Right atrium auricular region (tissue), 2 donors: Measurements from ENCODE around the gene SCAPER. TPM values are rescaled to one million over a fixed set of nuclear protein-coding genes. Genes with fewer than 3 reads are reported as not detected.

Experiments
- DNase-seq: peaks from one replicate; pipeline ENCODE4 v3.0.0-alpha.2; 2019; ENCODE audit warnings: low spot score
- H3K27ac ChIP-seq, 2 donors: fragments of 200-600 bp; sonication (generic); 1 replicate in 1 of 2; 2 replicates in 1 of 2; pipeline ENCODE4 v1.5.1; 2016 to 2019
- H3K27me3 ChIP-seq, 2 donors: fragments of 200-600 bp; sonication (generic); one replicate each; pipeline versions ENCODE4 v1.5.1 to v1.6.0; 2017 to 2019
- H3K36me3 ChIP-seq: fragments of 200-600 bp; sonication (generic); one replicate; pipeline ENCODE4 v1.5.1; 2016
- H3K4me1 ChIP-seq, 2 donors: fragments of 200-600 bp; sonication (generic); one replicate each; pipeline versions ENCODE4 v1.5.1 to v1.6.0; 2017 to 2019
- H3K4me3 ChIP-seq, 2 donors: fragments of 200-600 bp; sonication (generic); 1 replicate in 1 of 2; 2 replicates in 1 of 2; pipeline ENCODE4 v1.5.1; 2017 to 2019; ENCODE audit warnings: mild to moderate bottlenecking in 1 of 2, moderate library complexity in 1 of 2
- H3K9me3 ChIP-seq, 2 donors: fragments of 200-600 bp; sonication (generic); one replicate each; pipeline ENCODE4 v1.5.1; 2019
- total RNA-seq, 2 donors: library from RNA; depleted of rRNA; stranded (reverse); fragments of >200 nt; gene quantifications; one replicate each; pipeline ENCODE4 v1.1.0, GENCODE V29; 2016
- TF ChIP-seq, protein P1 (sequence below), 2 donors: fragments of 200-600 bp; sonication (generic); IDR thresholded peaks; one replicate each; pipeline ENCODE4 v1.5.1; 2019; ENCODE audit warnings: antibody characterized with exemption in 2 of 2

Gene SCAPER, protein sequence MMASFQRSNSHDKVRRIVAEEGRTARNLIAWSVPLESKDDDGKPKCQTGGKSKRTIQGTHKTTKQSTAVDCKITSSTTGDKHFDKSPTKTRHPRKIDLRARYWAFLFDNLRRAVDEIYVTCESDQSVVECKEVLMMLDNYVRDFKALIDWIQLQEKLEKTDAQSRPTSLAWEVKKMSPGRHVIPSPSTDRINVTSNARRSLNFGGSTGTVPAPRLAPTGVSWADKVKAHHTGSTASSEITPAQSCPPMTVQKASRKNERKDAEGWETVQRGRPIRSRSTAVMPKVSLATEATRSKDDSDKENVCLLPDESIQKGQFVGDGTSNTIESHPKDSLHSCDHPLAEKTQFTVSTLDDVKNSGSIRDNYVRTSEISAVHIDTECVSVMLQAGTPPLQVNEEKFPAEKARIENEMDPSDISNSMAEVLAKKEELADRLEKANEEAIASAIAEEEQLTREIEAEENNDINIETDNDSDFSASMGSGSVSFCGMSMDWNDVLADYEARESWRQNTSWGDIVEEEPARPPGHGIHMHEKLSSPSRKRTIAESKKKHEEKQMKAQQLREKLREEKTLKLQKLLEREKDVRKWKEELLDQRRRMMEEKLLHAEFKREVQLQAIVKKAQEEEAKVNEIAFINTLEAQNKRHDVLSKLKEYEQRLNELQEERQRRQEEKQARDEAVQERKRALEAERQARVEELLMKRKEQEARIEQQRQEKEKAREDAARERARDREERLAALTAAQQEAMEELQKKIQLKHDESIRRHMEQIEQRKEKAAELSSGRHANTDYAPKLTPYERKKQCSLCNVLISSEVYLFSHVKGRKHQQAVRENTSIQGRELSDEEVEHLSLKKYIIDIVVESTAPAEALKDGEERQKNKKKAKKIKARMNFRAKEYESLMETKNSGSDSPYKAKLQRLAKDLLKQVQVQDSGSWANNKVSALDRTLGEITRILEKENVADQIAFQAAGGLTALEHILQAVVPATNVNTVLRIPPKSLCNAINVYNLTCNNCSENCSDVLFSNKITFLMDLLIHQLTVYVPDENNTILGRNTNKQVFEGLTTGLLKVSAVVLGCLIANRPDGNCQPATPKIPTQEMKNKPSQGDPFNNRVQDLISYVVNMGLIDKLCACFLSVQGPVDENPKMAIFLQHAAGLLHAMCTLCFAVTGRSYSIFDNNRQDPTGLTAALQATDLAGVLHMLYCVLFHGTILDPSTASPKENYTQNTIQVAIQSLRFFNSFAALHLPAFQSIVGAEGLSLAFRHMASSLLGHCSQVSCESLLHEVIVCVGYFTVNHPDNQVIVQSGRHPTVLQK (N-terminal part only)
- total RNA-seq = 10 to 100 TPM; 20.5 to 52.3 TPM

DNA sequence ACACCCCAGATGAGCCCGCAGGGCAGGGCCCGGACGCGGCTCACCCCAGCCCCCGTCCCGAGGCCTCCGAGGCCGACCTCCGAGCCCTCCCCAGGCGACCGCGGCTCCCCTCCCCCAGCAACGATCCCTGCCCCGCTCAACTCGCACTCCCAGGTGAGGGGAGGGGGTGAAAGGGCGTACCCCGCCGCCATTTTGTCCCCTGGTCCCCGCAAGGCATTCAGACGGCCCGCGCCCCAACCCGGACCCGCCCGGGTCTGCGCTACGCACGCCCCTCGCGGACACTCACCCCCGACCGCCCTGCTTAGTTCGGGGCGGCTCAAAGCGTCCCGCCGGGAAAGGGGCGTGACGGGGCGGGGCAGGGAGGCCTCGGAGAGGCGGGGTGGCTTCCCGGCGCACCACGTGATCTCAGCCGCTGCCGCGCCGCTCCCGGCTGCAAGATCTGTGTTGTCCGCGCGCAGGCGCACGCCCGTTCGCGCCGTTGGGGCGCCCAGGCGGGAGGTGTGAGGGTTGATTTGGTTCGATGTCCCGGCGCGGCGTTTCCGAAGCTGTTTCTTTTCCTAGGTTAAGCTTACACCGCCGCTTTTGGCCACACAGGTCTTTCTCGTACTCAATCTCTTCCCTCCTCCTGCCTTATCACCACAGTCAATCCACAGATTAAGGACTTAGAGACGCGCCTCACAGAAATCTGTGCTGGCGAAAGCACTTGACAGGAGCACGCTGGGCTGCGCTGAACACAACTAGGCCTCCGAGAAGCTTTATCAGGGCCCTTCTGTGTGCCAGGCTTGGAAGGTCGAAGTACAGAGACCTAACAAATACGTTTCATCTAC, at the start of gene SCAPER:
Gene SCAPER (minus strand): TSS at position 328 of the 827 bp plus-strand sequence. CDS start 21,523 bp downstream, outside the sequence.
- H3K27ac ChIP-seq = peak within 1 kb of the TSS; percentile 94 to 96
- no peaks in the 10 kb centered on the region for H3K36me3 ChIP-seq
- peak within 1 kb of the TSS; percentile 78 to 95 for H3K4me3 ChIP-seq
- TF ChIP-seq, protein P1, sequence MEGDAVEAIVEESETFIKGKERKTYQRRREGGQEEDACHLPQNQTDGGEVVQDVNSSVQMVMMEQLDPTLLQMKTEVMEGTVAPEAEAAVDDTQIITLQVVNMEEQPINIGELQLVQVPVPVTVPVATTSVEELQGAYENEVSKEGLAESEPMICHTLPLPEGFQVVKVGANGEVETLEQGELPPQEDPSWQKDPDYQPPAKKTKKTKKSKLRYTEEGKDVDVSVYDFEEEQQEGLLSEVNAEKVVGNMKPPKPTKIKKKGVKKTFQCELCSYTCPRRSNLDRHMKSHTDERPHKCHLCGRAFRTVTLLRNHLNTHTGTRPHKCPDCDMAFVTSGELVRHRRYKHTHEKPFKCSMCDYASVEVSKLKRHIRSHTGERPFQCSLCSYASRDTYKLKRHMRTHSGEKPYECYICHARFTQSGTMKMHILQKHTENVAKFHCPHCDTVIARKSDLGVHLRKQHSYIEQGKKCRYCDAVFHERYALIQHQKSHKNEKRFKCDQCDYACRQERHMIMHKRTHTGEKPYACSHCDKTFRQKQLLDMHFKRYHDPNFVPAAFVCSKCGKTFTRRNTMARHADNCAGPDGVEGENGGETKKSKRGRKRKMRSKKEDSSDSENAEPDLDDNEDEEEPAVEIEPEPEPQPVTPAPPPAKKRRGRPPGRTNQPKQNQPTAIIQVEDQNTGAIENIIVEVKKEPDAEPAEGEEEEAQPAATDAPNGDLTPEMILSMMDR (IDR thresholded peaks at IDR 0.05) = no peak
- peaks cover 0 to 24% of the 10 kb centered on the region in 2 donors for H3K4me1 ChIP-seq
- DNase-seq = peak; percentile 94
- no peaks in the 10 kb centered on the region for H3K9me3 ChIP-seq
- no peaks in the 10 kb centered on the region for H3K27me3 ChIP-seq

DNA sequence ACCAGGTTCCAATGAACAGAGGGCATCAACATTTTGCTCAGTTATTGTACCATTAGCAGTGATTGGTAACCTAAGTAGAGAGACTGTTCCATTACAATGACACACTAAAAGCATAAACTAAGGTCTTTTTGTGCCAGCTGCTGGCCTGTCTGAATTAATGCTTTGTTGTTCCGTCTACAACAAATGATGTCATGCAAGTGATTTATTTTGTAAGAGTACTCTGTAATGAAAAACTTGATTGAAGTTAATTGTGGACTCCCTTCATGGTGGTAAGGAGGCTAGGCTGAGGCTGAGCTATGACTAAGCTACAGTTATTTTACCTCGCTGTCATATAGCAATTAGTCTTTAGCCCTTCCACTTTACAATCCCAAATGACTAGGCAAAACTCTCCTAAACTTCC, 49.6 kb upstream of the SCAPER start:
- no peak overlapping the region for H3K27ac ChIP-seq
- TF ChIP-seq, protein P1 (IDR thresholded peaks at IDR 0.05) = no peak

DNA sequence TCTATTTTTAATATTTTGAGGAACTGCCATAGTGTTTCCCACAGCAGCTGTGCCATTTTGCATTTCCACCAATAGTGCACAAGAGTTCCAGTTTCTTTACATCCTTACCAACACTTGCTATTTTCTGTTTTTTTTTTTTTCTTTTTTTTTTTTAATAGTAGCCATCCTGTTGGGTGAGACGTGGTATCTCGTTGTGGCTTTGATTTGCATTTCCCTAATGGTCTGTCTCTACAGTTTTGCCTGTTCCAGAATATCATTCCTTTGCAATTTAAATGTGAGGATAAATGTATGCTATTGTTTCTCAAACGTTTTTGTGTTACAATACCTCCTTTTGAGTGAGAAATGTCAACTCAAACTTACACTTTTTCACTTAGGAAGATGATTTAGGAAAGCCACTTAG, 48.8 kb upstream of the SCAPER start:
- Histone ChIP-seq H3K27me3 (no peaks in the 10 kb centered on the region), H3K4me3 (no peak overlapping the region), H3K4me1 (no peaks in the 10 kb centered on the region), H3K9me3 (no peaks in the 10 kb centered on the region), H3K27ac (no peak overlapping the region), H3K36me3 (peaks cover 4% of the 10 kb centered on the region)
- DNase-seq = no peak
- TF ChIP-seq, protein P1 (IDR thresholded peaks at IDR 0.05) = no peak

More for the DNA sequence above, 49.6 kb upstream of the SCAPER start:
- H3K36me3 ChIP-seq = peaks cover 4% of the 10 kb centered on the region
- no peaks in the 10 kb centered on the region for H3K4me1 ChIP-seq
- no peak for DNase-seq
- H3K4me3 ChIP-seq = no peak overlapping the region
- no peaks in the 10 kb centered on the region for H3K9me3 ChIP-seq
- H3K27me3 ChIP-seq = no peaks in the 10 kb centered on the region

DNA sequence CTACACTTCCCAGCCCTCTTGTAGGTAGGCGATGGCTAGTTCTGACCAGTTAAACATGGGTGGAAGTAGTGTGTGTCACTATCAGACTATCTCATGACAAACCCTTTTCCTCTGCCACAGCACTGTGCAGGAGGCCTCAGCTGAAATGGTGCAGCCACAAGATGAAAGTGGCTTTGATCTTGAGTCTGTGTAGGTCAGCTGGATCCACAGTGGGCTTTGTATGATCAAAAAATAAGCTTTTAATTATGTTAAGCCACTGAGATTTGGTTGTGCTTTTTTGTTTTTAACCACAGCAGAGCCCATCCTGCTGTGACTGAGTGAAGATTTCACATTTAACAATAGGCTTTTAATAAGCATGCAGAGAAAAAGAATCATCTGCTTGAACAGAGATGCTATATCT, 46.1 kb upstream of the SCAPER start:
- no peak overlapping the region for H3K4me3 ChIP-seq
- H3K27ac ChIP-seq = no peak overlapping the region
- no peaks in the 10 kb centered on the region for H3K27me3 ChIP-seq
- DNase-seq = no peak
- H3K4me1 ChIP-seq = no peaks in the 10 kb centered on the region
- peaks cover 4% of the 10 kb centered on the region for H3K36me3 ChIP-seq
- TF ChIP-seq, protein P1 (IDR thresholded peaks at IDR 0.05) = no peak
- no peaks in the 10 kb centered on the region for H3K9me3 ChIP-seq

DNA sequence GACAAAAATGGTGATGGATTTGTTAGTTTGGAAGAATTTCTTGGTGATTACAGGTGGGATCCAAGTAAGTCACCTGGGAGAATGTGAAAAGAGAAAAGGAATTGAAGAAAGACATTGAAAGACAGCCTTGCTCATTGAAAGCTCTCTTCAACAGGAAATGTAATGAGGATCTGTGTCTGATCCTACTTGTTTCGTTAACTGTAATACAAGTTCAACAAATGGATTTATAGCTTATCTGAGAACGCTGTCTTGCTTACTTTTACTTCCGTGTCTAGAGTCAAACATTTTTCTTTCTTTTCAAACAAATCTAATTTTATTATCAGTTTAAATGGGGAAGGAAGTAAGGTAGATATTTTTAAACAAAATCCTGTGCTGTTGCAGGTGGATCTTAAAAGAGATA, 42.3 kb upstream of the SCAPER start:
- Histone ChIP-seq H3K9me3 (no peaks in the 10 kb centered on the region), H3K4me1 (no peaks in the 10 kb centered on the region), H3K36me3 (peaks cover 12% of the 10 kb centered on the region), H3K27ac (no peak overlapping the region), H3K27me3 (no peaks in the 10 kb centered on the region), H3K4me3 (no peak overlapping the region)
- DNase-seq = no peak
- TF ChIP-seq, protein P1 (IDR thresholded peaks at IDR 0.05) = no peak
